HepG2 (cell line): ENCODE measurements around the gene TMEM114. TPM values are rescaled to one million over a fixed set of nuclear protein-coding genes. Genes with fewer than 3 reads are reported as not detected.

Experiments used
- ATF2 ChIP-seq: sonication (generic); formaldehyde crosslinking; IDR thresholded peaks from 2 replicates; pipeline ENCODE4 v1.4.0; 2020; ENCODE audit warnings: missing genetic modification reagents
- CEBPG ChIP-seq: IDR thresholded peaks from 2 replicates; pipeline ENCODE4 v1.6.1; 2016
- CHD2 ChIP-seq: IDR thresholded peaks from 2 replicates; pipeline ENCODE4 v1.6.1; 2011; ENCODE audit warnings: low read depth, low read length, improper control_type of control experiment
- CTCF ChIP-seq: sonication (generic); formaldehyde crosslinking; IDR thresholded peaks from 2 replicates; pipeline ENCODE4 v1.5.0; 2020; ENCODE audit warnings: mild to moderate bottlenecking, missing genetic modification reagents, moderate library complexity
- FOSL2 ChIP-seq: sonication (generic); formaldehyde crosslinking; IDR thresholded peaks from 2 replicates; pipeline ENCODE4 v1.4.0; 2020; ENCODE audit warnings: missing genetic modification reagents
- FOXO1 ChIP-seq: sonication (generic); formaldehyde crosslinking; IDR thresholded peaks from 2 replicates; pipeline ENCODE4 v1.4.0; 2020; ENCODE audit warnings: missing genetic modification reagents
- GTF3A ChIP-seq: sonication (generic); formaldehyde crosslinking; conservative IDR thresholded peaks from 2 replicates; pipeline ENCODE4 v1.4.0; 2020; ENCODE audit warnings: mild to moderate bottlenecking, missing genetic modification reagents
- IRF2 ChIP-seq: IDR thresholded peaks from 2 replicates; pipeline ENCODE4 v1.6.1; 2018; ENCODE audit warnings: missing genetic modification reagents, missing compliant biosample characterization
- KAT8 ChIP-seq: IDR thresholded peaks from 2 replicates; pipeline ENCODE4 v1.6.1; 2016; ENCODE audit warnings: missing genetic modification reagents, missing compliant biosample characterization
- RARA ChIP-seq: IDR thresholded peaks from 2 replicates; pipeline ENCODE4 v1.6.1; 2016; ENCODE audit warnings: missing genetic modification reagents, missing compliant biosample characterization
- REPIN1 ChIP-seq: sonication (generic); formaldehyde crosslinking; IDR thresholded peaks from 2 replicates; pipeline ENCODE4 v1.8.0; 2022; ENCODE audit warnings: missing genetic modification reagents, low read depth, mild to moderate bottlenecking, borderline replicate concordance
- RNF2 ChIP-seq: fragments of 450-650 bp; conservative IDR thresholded peaks from 2 replicates; pipeline ENCODE4 v1.6.1; 2016; ENCODE audit warnings: low read depth
- SMAD3 ChIP-seq: sonication (generic); formaldehyde crosslinking; IDR thresholded peaks from 2 replicates; pipeline ENCODE4 v1.4.0; 2020; ENCODE audit warnings: missing genetic modification reagents
- SMC3 ChIP-seq: IDR thresholded peaks from 2 replicates; pipeline ENCODE4 v1.6.1; 2011; ENCODE audit warnings: low read length, improper control_type of control experiment
- STAT5B ChIP-seq: sonication (generic); formaldehyde crosslinking; IDR thresholded peaks from 2 replicates; pipeline ENCODE4 v1.4.0; 2020; ENCODE audit warnings: missing genetic modification reagents
- XRCC5 ChIP-seq: fragments of 200-400 bp; formaldehyde crosslinking; optimal IDR thresholded peaks from 2 replicates; pipeline ENCODE3; 2017; ENCODE audit warnings: mild to moderate bottlenecking, low read length
- YEATS2 ChIP-seq: sonication (generic); formaldehyde crosslinking; IDR thresholded peaks from 2 replicates; pipeline ENCODE4 v1.4.0; 2020; ENCODE audit warnings: missing genetic modification reagents, borderline replicate concordance
- ZBTB33 ChIP-seq: sonication (generic); formaldehyde crosslinking; IDR thresholded peaks from 2 replicates; pipeline ENCODE4 v1.4.0; 2020; ENCODE audit warnings: missing genetic modification reagents
- ZC3H13 ChIP-seq: sonication (generic); formaldehyde crosslinking; IDR thresholded peaks from 2 replicates; pipeline ENCODE4 v1.8.1; 2023; ENCODE audit warnings: mild to moderate bottlenecking, missing genetic modification reagents, moderate library complexity
- ZKSCAN1 ChIP-seq: fragments of 150-350 bp; IDR thresholded peaks from 2 replicates; pipeline ENCODE4 v1.6.1; 2014; ENCODE audit warnings: low read length
- ZNF547 ChIP-seq: sonication (generic); formaldehyde crosslinking; IDR thresholded peaks from 2 replicates; pipeline ENCODE4 v1.5.1; 2020; ENCODE audit warnings: mild to moderate bottlenecking, missing genetic modification reagents
- ZNF720 ChIP-seq: sonication (generic); formaldehyde crosslinking; IDR thresholded peaks from 2 replicates; pipeline ENCODE4 v1.4.0; 2020; ENCODE audit warnings: missing genetic modification reagents
- ZNF770 ChIP-seq: sonication (generic); formaldehyde crosslinking; IDR thresholded peaks from 2 replicates; pipeline ENCODE4 v1.5.0; 2020; ENCODE audit warnings: mild to moderate bottlenecking, missing genetic modification reagents
- ZNF788 ChIP-seq: sonication (generic); formaldehyde crosslinking; IDR thresholded peaks from 2 replicates; pipeline ENCODE4 v1.5.0; 2020; ENCODE audit warnings: mild to moderate bottlenecking, missing genetic modification reagents, borderline replicate concordance
- polyA plus RNA-seq, 8 experiments: library from polyadenylated mRNA; depleted of rRNA in 3 of 8; stranded (reverse) in 7 of 8; unstranded in 1 of 8; fragments of >200 nt; fragmentation: Illumina TruSeq in 4 of 8; extraction: Trizol in 4 of 8; gene quantifications; 2 replicates each; pipeline versions ENCODE4 v1.2.1 to v1.2.3, GENCODE V29; 2011 to 2016; ENCODE audit warnings: low read depth in 4 of 8, missing spikeins in 1 of 8, mixed read lengths in 1 of 8; ENCODE audit not compliant: insufficient read depth in 1 of 8
- total RNA-seq, 5 experiments: library from RNA; depleted of rRNA; stranded (reverse); fragments of >200 nt; fragmentation: Illumina TruSeq; extraction: Trizol; gene quantifications; 2 replicates each; pipeline ENCODE4 v1.2.3, GENCODE V29; 2016; ENCODE audit warnings: low read depth in 1 of 5

The TMEM114 gene
- total and polyA plus RNA-seq, 2 of the 13 experiments (the other 11 are each of a cell fraction or from before 2014, with no cell fraction given): not detected

GRCh38 chr16:8567355-8568230, 22.7 kb downstream of the TMEM114 start (continued):
- no peak for TF ChIP-seq ZNF770 (CRISPR knock-in tag)
- peak; percentile 100 for TF ChIP-seq CTCF
- peak; percentile 57; the same call in 1 of the 2 replicates for TF ChIP-seq YEATS2 (CRISPR knock-in tag)
- peak; percentile 83; the same call in 1 of the 2 replicates for TF ChIP-seq KAT8
- TF ChIP-seq FOXO1 (CRISPR knock-in tag): peak; percentile 87
- peak; percentile 67 for TF ChIP-seq FOSL2
- TF ChIP-seq RNF2: 0 out of 2 replicates have a peak, but pooled peaks have one; percentile 49
- peak; percentile 66; the same call in 1 of the 2 replicates for TF ChIP-seq RARA (CRISPR knock-in tag)
- TF ChIP-seq ATF2: peak; percentile 79
- peak; percentile 76; the same call in 1 of the 2 replicates for TF ChIP-seq ZBTB33 (CRISPR knock-in tag)
- peak; percentile 99 for TF ChIP-seq XRCC5
- TF ChIP-seq ZNF720 (CRISPR knock-in tag): 0 out of 2 replicates have a peak, but pooled peaks have one; percentile 60
- TF ChIP-seq CHD2: no peak
- TF ChIP-seq REPIN1 (CRISPR knock-in tag): peak; percentile 88; the same call in 1 of the 2 replicates
- peak; percentile 90; the same call in 1 of the 2 replicates for TF ChIP-seq SMAD3 (CRISPR knock-in tag)
- TF ChIP-seq ZKSCAN1: peak; percentile 79
- 0 out of 2 replicates have a peak, but pooled peaks have one; percentile 76 for TF ChIP-seq GTF3A (CRISPR knock-in tag)
- no peak for TF ChIP-seq ZC3H13
- TF ChIP-seq ZNF788 (CRISPR knock-in tag): peak; percentile 83; the same call in 1 of the 2 replicates
- peak; percentile 65 for TF ChIP-seq CEBPG
- peak; percentile 100 for TF ChIP-seq SMC3
- 0 out of 2 replicates have a peak, but pooled peaks have one; percentile 53 for TF ChIP-seq STAT5B (CRISPR knock-in tag)
- TF ChIP-seq ZNF547 (CRISPR knock-in tag): peak; percentile 51; the same call in 1 of the 2 replicates
- peak; percentile 91 for TF ChIP-seq IRF2 (CRISPR knock-in tag)
